Measurements from ENCODE around the gene BDH1.

The BDH1 gene

GRCh38 chr3:197550489-197550888 is 5.3 kb downstream of the BDH1 start:
- no peak overlapping the region for H3K27ac ChIP-seq (ENCODE audit: insufficient read depth, low read depth, low read length, poor library complexity, severe bottlenecking)
- no peaks in the 10 kb centered on the region for H3K36me3 ChIP-seq (ENCODE audit: control insufficient read depth, insufficient read depth, low read length)
- no peaks in the 10 kb centered on the region for H3K9me3 ChIP-seq (ENCODE audit: control insufficient read depth, low read length)
- 17% methylated on average over 9 of the region's 9 CpGs for WGBS, 2 experiments
- peaks cover 2% of the 10 kb centered on the region for H3K27me3 ChIP-seq (ENCODE audit: control insufficient read depth, insufficient read depth, low read length, poor library complexity, severe bottlenecking)
- no peak overlapping the region for H3K4me3 ChIP-seq (ENCODE audit: insufficient read depth, low read depth, low read length)
- H3K4me1 ChIP-seq (ENCODE audit: control insufficient read depth, insufficient read depth, low read length) = peaks cover 18% of the 10 kb centered on the region

- peaks cover 18% of the 10 kb centered on the region for H3K4me1 ChIP-seq (ENCODE audit: control insufficient read depth, insufficient read depth, low read length)
- WGBS, 2 experiments = 51 to 55% methylated on average over 6 of the region's 6 CpGs
Measured at GRCh38 chr3:197549261-197549885, 6.4 kb downstream of the BDH1 start.

GRCh38 chr3:197547306-197548011 is 8.3 kb downstream of the BDH1 start:
- H3K27me3 ChIP-seq (ENCODE audit: control insufficient read depth, insufficient read depth, low read length, poor library complexity, severe bottlenecking) = no peaks in the 10 kb centered on the region
- H3K27ac ChIP-seq (ENCODE audit: insufficient read depth, low read depth, low read length, poor library complexity, severe bottlenecking) = no peak overlapping the region
- no peaks in the 10 kb centered on the region for H3K36me3 ChIP-seq (ENCODE audit: control insufficient read depth, insufficient read depth, low read length)
- WGBS, 2 experiments = 44 to 51% methylated on average over 11 of the region's 11 CpGs
- peaks cover 18% of the 10 kb centered on the region for H3K4me1 ChIP-seq (ENCODE audit: control insufficient read depth, insufficient read depth, low read length)
- no peaks in the 10 kb centered on the region for H3K9me3 ChIP-seq (ENCODE audit: control insufficient read depth, low read length)
- no peak overlapping the region for H3K4me3 ChIP-seq (ENCODE audit: insufficient read depth, low read depth, low read length)

More at GRCh38 chr3:197549261-197549885, 6.4 kb downstream of the BDH1 start:
- no peak overlapping the region for H3K4me3 ChIP-seq (ENCODE audit: insufficient read depth, low read depth, low read length)
- H3K27ac ChIP-seq (ENCODE audit: insufficient read depth, low read depth, low read length, poor library complexity, severe bottlenecking) = no peak overlapping the region
- H3K36me3 ChIP-seq (ENCODE audit: control insufficient read depth, insufficient read depth, low read length) = no peaks in the 10 kb centered on the region
- no peaks in the 10 kb centered on the region for H3K9me3 ChIP-seq (ENCODE audit: control insufficient read depth, low read length)
- H3K27me3 ChIP-seq (ENCODE audit: control insufficient read depth, insufficient read depth, low read length, poor library complexity, severe bottlenecking) = no peaks in the 10 kb centered on the region

- H3K4me1 ChIP-seq (ENCODE audit: control insufficient read depth, insufficient read depth, low read length) = peaks cover 18% of the 10 kb centered on the region
- H3K27me3 ChIP-seq (ENCODE audit: control insufficient read depth, insufficient read depth, low read length, poor library complexity, severe bottlenecking) = no peaks in the 10 kb centered on the region
- no peaks in the 10 kb centered on the region for H3K9me3 ChIP-seq (ENCODE audit: control insufficient read depth, low read length)
- H3K4me3 ChIP-seq (ENCODE audit: insufficient read depth, low read depth, low read length) = no peak overlapping the region
- H3K27ac ChIP-seq (ENCODE audit: insufficient read depth, low read depth, low read length, poor library complexity, severe bottlenecking) = no peak overlapping the region
- no peaks in the 10 kb centered on the region for H3K36me3 ChIP-seq (ENCODE audit: control insufficient read depth, insufficient read depth, low read length)
- 93 to 95% methylated on average over 10 of the region's 10 CpGs for WGBS, 2 experiments
Measured at GRCh38 chr3:197546307-197547085, 9.3 kb downstream of the BDH1 start.

- Histone ChIP-seq H3K4me1 (ENCODE audit: control insufficient read depth, insufficient read depth, low read length) (peaks cover 14% of the 10 kb centered on the region), H3K27me3 (ENCODE audit: control insufficient read depth, insufficient read depth, low read length, poor library complexity, severe bottlenecking) (no peaks in the 10 kb centered on the region), H3K27ac (ENCODE audit: insufficient read depth, low read depth, low read length, poor library complexity, severe bottlenecking) (no peak overlapping the region), H3K4me3 (ENCODE audit: insufficient read depth, low read depth, low read length) (no peak overlapping the region), H3K36me3 (ENCODE audit: control insufficient read depth, insufficient read depth, low read length) (no peaks in the 10 kb centered on the region), H3K9me3 (ENCODE audit: control insufficient read depth, low read length) (no peaks in the 10 kb centered on the region)
- 93 to 97% methylated on average over 5 of the region's 5 CpGs for WGBS, 2 experiments
Measured at GRCh38 chr3:197545571-197545970, 10.2 kb downstream of the BDH1 start.

- Histone ChIP-seq H3K36me3 (ENCODE audit: control insufficient read depth, insufficient read depth, low read length) (no peaks in the 10 kb centered on the region), H3K27ac (ENCODE audit: insufficient read depth, low read depth, low read length, poor library complexity, severe bottlenecking) (no peak overlapping the region), H3K4me1 (ENCODE audit: control insufficient read depth, insufficient read depth, low read length) (peaks cover 10% of the 10 kb centered on the region), H3K27me3 (ENCODE audit: control insufficient read depth, insufficient read depth, low read length, poor library complexity, severe bottlenecking) (no peaks in the 10 kb centered on the region), H3K4me3 (ENCODE audit: insufficient read depth, low read depth, low read length) (no peak overlapping the region), H3K9me3 (ENCODE audit: control insufficient read depth, low read length) (no peaks in the 10 kb centered on the region)
- 94 to 95% methylated on average over 9 of the region's 9 CpGs for WGBS, 2 experiments
Measured at GRCh38 chr3:197545101-197545500, 10.7 kb downstream of the BDH1 start.

GRCh38 chr3:197542741-197543454 is 12.9 kb downstream of the BDH1 start:
- H3K4me1 ChIP-seq (ENCODE audit: control insufficient read depth, insufficient read depth, low read length) = no peaks in the 10 kb centered on the region
- no peaks in the 10 kb centered on the region for H3K27me3 ChIP-seq (ENCODE audit: control insufficient read depth, insufficient read depth, low read length, poor library complexity, severe bottlenecking)
- H3K4me3 ChIP-seq (ENCODE audit: insufficient read depth, low read depth, low read length) = no peak overlapping the region
- H3K36me3 ChIP-seq (ENCODE audit: control insufficient read depth, insufficient read depth, low read length) = no peaks in the 10 kb centered on the region
- H3K27ac ChIP-seq (ENCODE audit: insufficient read depth, low read depth, low read length, poor library complexity, severe bottlenecking) = no peak overlapping the region
- 91 to 93% methylated on average over 18 of the region's 18 CpGs for WGBS, 2 experiments
- no peaks in the 10 kb centered on the region for H3K9me3 ChIP-seq (ENCODE audit: control insufficient read depth, low read length)

GRCh38 chr3:197541756-197542539 is 13.8 kb downstream of the BDH1 start:
- no peaks in the 10 kb centered on the region for H3K36me3 ChIP-seq (ENCODE audit: control insufficient read depth, insufficient read depth, low read length)
- no peaks in the 10 kb centered on the region for H3K4me1 ChIP-seq (ENCODE audit: control insufficient read depth, insufficient read depth, low read length)
- no peak overlapping the region for H3K4me3 ChIP-seq (ENCODE audit: insufficient read depth, low read depth, low read length)
- H3K9me3 ChIP-seq (ENCODE audit: control insufficient read depth, low read length) = no peaks in the 10 kb centered on the region
- no peak overlapping the region for H3K27ac ChIP-seq (ENCODE audit: insufficient read depth, low read depth, low read length, poor library complexity, severe bottlenecking)
- no peaks in the 10 kb centered on the region for H3K27me3 ChIP-seq (ENCODE audit: control insufficient read depth, insufficient read depth, low read length, poor library complexity, severe bottlenecking)
- 35 to 39% methylated on average over 13 of the region's 13 CpGs for WGBS, 2 experiments

- H3K27ac ChIP-seq (ENCODE audit: insufficient read depth, low read depth, low read length, poor library complexity, severe bottlenecking) = no peak overlapping the region
- 13 to 30% methylated on average over 3 of the region's 3 CpGs for WGBS, 2 experiments
- no peak overlapping the region for H3K4me3 ChIP-seq (ENCODE audit: insufficient read depth, low read depth, low read length)
- H3K27me3 ChIP-seq (ENCODE audit: control insufficient read depth, insufficient read depth, low read length, poor library complexity, severe bottlenecking) = no peaks in the 10 kb centered on the region
- H3K36me3 ChIP-seq (ENCODE audit: control insufficient read depth, insufficient read depth, low read length) = no peaks in the 10 kb centered on the region
- H3K4me1 ChIP-seq (ENCODE audit: control insufficient read depth, insufficient read depth, low read length) = no peaks in the 10 kb centered on the region
- H3K9me3 ChIP-seq (ENCODE audit: control insufficient read depth, low read length) = no peaks in the 10 kb centered on the region
Measured at GRCh38 chr3:197540961-197541377, 14.8 kb downstream of the BDH1 start.

Measured in ectodermal cell (in vitro differentiated cells).